ENCODE measurements around the gene HHATL. TPM values are rescaled to one million over a fixed set of nuclear protein-coding genes. Genes with fewer than 3 reads are reported as not detected.

The HHATL gene
- total RNA-seq, 1 experiment from 2014 or later = not detected

GRCh38 chr3:42700366-42701288 lies 2.0 kb downstream of the HHATL start:
- Histone ChIP-seq H3K27me3 (no peaks in the 10 kb centered on the region), H3K4me3 (no peak overlapping the region), H3K9me3 (replicated peaks) (no peaks in the 10 kb centered on the region), H3K4me1 (no peaks in the 10 kb centered on the region; the same call in 1 of the 2 replicates), H3K27ac (no peak overlapping the region), H3K36me3 (no peaks in the 10 kb centered on the region)
- no peak for DNase-seq

DNA sequence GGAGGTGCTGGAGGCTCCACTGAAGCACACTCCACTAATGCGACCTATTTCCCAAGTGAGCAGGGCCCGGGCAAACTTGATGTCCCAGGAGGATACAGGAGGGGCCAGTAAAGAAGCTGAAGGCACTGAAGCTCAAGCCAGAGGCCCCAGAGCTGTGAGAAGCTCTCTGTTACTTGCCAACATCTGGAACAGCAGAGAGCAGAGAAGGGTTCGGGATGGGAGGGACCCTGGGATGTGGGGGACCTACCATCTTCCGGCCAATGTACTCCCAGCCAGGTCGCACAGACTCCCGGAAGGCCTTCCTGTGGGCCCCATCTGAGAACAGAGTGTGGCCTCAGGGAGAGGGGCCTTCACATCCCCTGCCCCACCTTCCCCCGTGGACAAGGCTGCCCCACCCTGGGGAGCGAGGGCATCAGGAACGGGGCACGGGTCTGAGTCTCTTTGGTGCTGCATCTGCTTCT lies 3.1 kb downstream of the HHATL start:
- Histone ChIP-seq H3K4me1 (no peaks in the 10 kb centered on the region; the same call in 1 of the 2 replicates), H3K27me3 (no peaks in the 10 kb centered on the region), H3K9me3 (replicated peaks) (no peaks in the 10 kb centered on the region), H3K36me3 (no peaks in the 10 kb centered on the region), H3K27ac (no peak overlapping the region), H3K4me3 (no peak overlapping the region)
- no peak for DNase-seq

GRCh38 chr3:42698911-42699230 lies 3.7 kb downstream of the HHATL start:
- Histone ChIP-seq H3K27me3 (no peaks in the 10 kb centered on the region), H3K27ac (no peak overlapping the region), H3K4me3 (no peak overlapping the region), H3K4me1 (no peaks in the 10 kb centered on the region; the same call in 1 of the 2 replicates), H3K9me3 (replicated peaks) (no peaks in the 10 kb centered on the region), H3K36me3 (no peaks in the 10 kb centered on the region)
- DNase-seq = no peak

- Histone ChIP-seq H3K9me3 (replicated peaks) (no peaks in the 10 kb centered on the region), H3K4me3 (no peak overlapping the region), H3K27ac (no peak overlapping the region), H3K27me3 (no peaks in the 10 kb centered on the region), H3K36me3 (no peaks in the 10 kb centered on the region), H3K4me1 (no peaks in the 10 kb centered on the region; the same call in 1 of the 2 replicates)
- no peak for DNase-seq
Measured at GRCh38 chr3:42698216-42698910, 4.2 kb downstream of the HHATL start.

- Histone ChIP-seq H3K4me3 (no peak overlapping the region), H3K9me3 (replicated peaks) (no peaks in the 10 kb centered on the region), H3K27ac (no peak overlapping the region), H3K27me3 (no peaks in the 10 kb centered on the region), H3K4me1 (no peaks in the 10 kb centered on the region; the same call in 1 of the 2 replicates), H3K36me3 (no peaks in the 10 kb centered on the region)
- no peak for DNase-seq
Measured at GRCh38 chr3:42697289-42698051, 5.1 kb downstream of the HHATL start.

- Histone ChIP-seq H3K27me3 (no peaks in the 10 kb centered on the region), H3K27ac (no peak overlapping the region), H3K4me1 (no peaks in the 10 kb centered on the region; the same call in 1 of the 2 replicates), H3K36me3 (no peaks in the 10 kb centered on the region), H3K4me3 (no peak overlapping the region), H3K9me3 (replicated peaks) (no peaks in the 10 kb centered on the region)
- no peak for DNase-seq
Measured at GRCh38 chr3:42696356-42697288, 6.0 kb downstream of the HHATL start.

- no peaks in the 10 kb centered on the region for H3K4me1 ChIP-seq
- no peak for DNase-seq
- no peak overlapping the region for H3K27ac ChIP-seq
- no peaks in the 10 kb centered on the region for H3K27me3 ChIP-seq
- H3K9me3 ChIP-seq (replicated peaks) = no peaks in the 10 kb centered on the region
- H3K36me3 ChIP-seq = no peaks in the 10 kb centered on the region
- no peak overlapping the region for H3K4me3 ChIP-seq
Measured at GRCh38 chr3:42694366-42694765, 8.2 kb downstream of the HHATL start.

DNA sequence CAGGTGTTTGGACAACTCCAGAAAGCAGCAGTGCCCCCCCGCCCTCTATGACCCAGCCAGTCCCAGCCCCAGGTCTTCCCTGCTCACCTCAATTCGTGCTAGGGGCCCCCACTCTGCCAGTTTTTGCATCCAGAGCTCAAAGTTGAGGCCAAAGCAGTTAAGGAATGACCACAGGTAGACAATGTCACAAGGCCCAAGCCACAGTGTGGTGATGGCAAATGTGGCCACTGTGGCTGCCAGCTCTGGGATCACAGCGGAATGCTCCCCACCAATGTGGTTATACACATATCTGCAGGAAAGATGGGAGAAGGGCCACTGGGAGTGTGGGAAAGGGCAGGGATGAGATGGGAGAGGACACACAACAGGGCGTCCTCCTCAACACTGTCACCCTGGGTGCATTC lies 9.1 kb downstream of the HHATL start:
- Histone ChIP-seq H3K4me3 (no peak overlapping the region), H3K27me3 (no peaks in the 10 kb centered on the region), H3K4me1 (no peaks in the 10 kb centered on the region), H3K36me3 (no peaks in the 10 kb centered on the region), H3K9me3 (replicated peaks) (no peaks in the 10 kb centered on the region), H3K27ac (no peak overlapping the region)
- DNase-seq = no peak

DNA sequence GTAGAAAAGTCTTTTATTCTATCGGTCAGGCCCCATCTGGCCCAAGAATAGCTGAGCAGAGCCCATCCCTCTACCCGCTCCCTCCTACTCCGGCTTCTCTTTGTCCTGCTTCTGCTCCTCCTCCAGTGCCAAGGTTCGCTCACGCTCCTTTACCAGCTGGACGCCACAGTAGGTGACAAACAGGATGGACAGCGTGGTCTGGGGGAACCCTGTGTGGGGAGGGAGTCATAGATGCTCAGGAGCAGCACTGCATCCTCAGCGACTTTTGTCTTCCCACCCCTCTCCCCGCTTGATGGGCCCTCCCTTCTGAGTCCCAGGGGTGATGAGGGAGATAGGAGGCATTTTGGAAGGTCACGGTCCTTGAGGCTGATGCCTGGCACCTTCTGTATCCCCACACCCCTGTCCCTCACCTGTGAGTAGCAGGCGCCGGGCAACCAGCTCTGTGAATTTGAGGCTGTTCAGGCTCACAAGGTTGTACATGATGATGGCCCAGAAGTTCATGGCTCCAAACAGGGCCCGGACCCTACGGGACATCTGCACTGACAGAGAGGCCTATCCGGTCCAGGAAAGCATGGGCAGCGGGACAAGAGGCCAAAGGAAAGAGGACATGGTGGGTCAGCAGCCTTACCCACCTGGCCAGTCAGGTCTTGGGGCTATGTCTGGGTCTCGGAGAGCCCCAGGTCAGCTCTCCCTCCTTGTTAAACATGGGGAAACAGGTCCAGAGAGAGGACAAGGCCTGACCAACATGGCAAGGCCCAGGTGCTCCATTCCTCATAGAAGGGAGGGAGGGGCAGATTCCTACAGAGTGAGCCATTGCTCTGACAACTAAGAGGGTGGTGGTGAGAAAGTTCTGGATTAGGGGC lies 9.7 kb downstream of the HHATL start:
- Histone ChIP-seq H3K9me3 (replicated peaks) (no peaks in the 10 kb centered on the region), H3K27ac (no peak overlapping the region), H3K27me3 (no peaks in the 10 kb centered on the region), H3K4me3 (no peak overlapping the region), H3K36me3 (no peaks in the 10 kb centered on the region), H3K4me1 (no peaks in the 10 kb centered on the region)
- DNase-seq = no peak

- Histone ChIP-seq H3K9me3 (replicated peaks) (no peaks in the 10 kb centered on the region), H3K4me1 (no peaks in the 10 kb centered on the region), H3K27me3 (no peaks in the 10 kb centered on the region)
Measured at GRCh38 chr3:42691816-42692666, 10.6 kb downstream of the HHATL start.

DNA sequence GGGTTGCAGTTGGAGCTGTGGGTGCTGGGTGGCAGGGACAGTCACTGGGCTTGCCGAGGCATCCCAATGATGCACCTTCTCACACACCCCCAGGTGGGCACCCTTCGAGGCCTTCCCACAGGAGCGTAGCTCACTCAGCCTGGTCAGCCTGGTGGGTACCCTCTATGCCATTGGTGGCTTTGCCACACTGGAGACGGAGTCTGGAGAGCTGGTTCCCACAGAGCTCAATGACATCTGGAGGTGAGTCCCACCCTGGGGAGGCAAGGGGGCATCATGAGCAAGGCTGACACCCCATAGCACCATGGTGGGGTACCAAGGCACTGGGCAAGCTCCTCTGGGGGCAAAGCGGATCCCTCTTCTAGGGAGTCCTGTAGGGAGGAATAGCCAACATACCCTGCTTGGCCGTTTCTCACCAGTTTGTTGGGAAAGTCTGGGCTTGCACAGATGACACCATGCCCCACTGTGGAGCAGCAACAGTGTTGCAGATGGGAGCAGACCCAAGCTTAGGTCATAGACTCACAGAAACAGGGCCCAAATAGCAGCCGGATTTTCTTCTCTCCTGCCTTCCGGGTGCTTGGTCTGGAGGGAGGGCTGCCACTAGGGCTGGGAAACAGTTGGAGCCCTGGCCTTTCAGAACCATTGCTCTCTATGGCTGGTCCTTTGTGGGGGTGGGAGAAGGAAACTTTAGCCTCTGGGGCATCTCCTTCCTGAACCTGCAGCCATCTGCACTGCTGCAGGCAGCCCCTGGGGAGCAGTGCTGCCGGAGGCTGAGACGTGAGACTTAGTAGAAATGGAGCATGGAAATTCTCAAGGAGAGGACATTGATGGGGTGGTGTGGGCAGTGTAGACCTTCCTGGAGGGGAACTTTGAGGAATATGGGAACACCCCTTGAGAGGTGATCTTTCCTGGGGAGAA lies 11.6 kb downstream of the HHATL start:
- DNase-seq = no peak
- no peak overlapping the region for H3K4me3 ChIP-seq
- no peak overlapping the region for H3K27ac ChIP-seq
- H3K4me1 ChIP-seq = no peaks in the 10 kb centered on the region
- no peaks in the 10 kb centered on the region for H3K9me3 ChIP-seq (replicated peaks)
- no peaks in the 10 kb centered on the region for H3K36me3 ChIP-seq
- H3K27me3 ChIP-seq = no peaks in the 10 kb centered on the region

More at GRCh38 chr3:42691816-42692666, 10.6 kb downstream of the HHATL start:
- no peak overlapping the region for H3K4me3 ChIP-seq
- DNase-seq = no peak
- H3K27ac ChIP-seq = no peak overlapping the region
- no peaks in the 10 kb centered on the region for H3K36me3 ChIP-seq

DNA sequence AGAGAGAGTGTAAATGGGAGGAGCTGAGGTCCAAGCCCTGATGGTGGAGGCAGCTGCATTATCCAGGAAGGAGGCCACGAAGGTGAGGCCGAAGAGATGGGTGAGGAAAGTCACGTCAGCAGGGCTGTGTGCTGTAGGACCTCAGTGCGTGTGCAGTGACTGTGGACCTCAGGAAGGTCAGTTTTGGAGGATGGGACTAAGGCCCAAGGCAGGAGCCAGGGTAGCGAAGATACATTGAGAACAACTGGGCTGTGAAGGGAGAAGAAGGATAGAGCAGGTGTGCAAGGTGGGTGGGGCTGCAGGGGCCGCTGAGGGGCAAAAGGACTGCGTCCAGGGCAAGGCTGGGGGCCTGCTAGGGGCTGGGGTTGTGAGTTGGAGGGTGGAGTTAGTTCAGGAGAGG lies 12.4 kb downstream of the HHATL start:
- no peaks in the 10 kb centered on the region for H3K27me3 ChIP-seq
- H3K4me3 ChIP-seq = no peak overlapping the region
- H3K9me3 ChIP-seq (replicated peaks) = no peaks in the 10 kb centered on the region
- H3K27ac ChIP-seq = no peak overlapping the region
- H3K4me1 ChIP-seq = peaks cover 4% of the 10 kb centered on the region; the same call in 1 of the 2 replicates
- no peaks in the 10 kb centered on the region for H3K36me3 ChIP-seq
- DNase-seq = no peak
